Choroid plexus epithelial cell (primary cell): ENCODE data around the gene TAPT1.
"Not testable (repeated sequence)": the region's sequence is repeated elsewhere in the genome, so short reads cannot be mapped to it uniquely, and the experiment has no call there.

Experiments
- DNase-seq: peaks from one replicate; pipeline ENCODE4 v3.0.0-alpha.2; 2010; ENCODE audit warnings: low read depth
- H3K4me3 ChIP-seq: 2 replicates; pipeline ENCODE4 v1.5.1; 2011; ENCODE audit warnings: low read depth, mild to moderate bottlenecking, control low read depth, low read length, moderate library complexity
- CTCF ChIP-seq: conservative IDR thresholded peaks from 2 replicates; pipeline ENCODE4 v1.5.1; 2011; ENCODE audit warnings: low read depth, mild to moderate bottlenecking, control low read depth, inconsistent platforms, low read length, moderate library complexity

TAPT1 gene

DNA sequence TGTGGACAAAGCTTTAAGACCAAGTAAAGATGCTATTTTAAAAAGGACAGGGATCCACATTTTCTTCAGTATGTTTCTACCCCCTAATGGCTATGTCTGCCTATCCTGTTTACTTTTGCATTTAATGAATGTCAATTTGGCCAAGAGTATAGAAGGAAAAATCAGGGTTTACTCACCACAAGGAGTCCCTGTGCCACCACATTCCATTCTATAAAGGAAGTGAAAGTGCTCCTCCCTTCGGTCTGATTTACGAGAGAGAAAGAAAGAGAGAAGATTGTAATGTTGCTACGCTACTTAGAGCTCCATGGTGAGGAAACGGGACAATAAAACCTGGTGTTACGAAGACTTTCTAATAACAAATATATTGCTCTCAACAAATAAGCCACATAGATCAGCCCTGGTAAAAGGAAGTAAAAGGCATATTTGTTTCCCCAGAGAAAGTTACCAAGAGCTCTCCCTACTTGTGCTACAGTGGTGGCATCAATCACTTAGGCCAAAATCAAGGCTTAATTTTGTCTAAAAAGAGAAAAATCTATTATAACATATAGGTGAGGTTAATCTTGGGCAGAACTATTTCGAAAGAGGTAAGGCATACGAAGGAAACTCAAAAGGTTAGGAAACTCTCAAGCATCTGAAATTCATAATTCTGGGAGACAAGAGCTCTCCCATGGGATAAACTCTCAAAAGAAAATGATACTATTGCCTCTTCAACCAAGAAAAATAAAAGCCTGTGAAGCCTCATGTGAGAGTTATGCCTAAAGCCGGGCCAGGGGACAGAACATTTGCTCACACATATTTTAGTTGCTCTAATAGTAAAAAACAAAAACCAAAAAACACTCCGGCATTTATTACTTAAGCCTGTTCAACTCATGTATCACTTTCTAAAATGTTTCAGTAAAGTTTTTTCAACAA is 29.5 kb downstream of the TAPT1 start:
- TF ChIP-seq CTCF: peak; percentile 59
- DNase-seq: peak; percentile 86
- peak overlapping the region; percentile 48 for H3K4me3 ChIP-seq

DNA sequence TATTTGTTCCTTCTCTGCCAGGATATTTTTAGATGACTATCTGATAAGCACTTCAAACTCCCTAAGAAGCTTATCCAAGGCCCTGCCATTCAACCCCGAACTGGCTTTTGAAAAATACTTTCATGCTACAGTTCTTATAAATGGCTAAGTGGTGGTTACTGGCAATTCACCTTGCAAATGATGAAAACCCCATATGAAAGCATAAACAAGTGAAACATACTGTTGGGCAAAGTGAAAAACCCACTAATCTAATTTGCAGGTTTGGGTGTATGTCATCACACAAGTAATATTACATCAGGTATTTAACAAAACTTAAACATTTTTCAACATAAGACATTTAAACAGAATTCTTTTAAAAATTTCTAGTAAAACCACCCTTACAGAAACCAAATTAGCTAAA is 31.1 kb downstream of the TAPT1 start:
- no peak for TF ChIP-seq CTCF
- DNase-seq: no peak
- no peak overlapping the region for H3K4me3 ChIP-seq

- H3K4me3 ChIP-seq, DNase-seq: not testable (repeated sequence)
These were observed 31.5 kb downstream of the TAPT1 start for GRCh38 chr4:16194798-16195197.

GRCh38 chr4:16194214-16194613 is 32.1 kb downstream of the TAPT1 start:
- TF ChIP-seq CTCF: no peak
- no peak overlapping the region for H3K4me3 ChIP-seq
- peak; percentile 70 for DNase-seq

DNA sequence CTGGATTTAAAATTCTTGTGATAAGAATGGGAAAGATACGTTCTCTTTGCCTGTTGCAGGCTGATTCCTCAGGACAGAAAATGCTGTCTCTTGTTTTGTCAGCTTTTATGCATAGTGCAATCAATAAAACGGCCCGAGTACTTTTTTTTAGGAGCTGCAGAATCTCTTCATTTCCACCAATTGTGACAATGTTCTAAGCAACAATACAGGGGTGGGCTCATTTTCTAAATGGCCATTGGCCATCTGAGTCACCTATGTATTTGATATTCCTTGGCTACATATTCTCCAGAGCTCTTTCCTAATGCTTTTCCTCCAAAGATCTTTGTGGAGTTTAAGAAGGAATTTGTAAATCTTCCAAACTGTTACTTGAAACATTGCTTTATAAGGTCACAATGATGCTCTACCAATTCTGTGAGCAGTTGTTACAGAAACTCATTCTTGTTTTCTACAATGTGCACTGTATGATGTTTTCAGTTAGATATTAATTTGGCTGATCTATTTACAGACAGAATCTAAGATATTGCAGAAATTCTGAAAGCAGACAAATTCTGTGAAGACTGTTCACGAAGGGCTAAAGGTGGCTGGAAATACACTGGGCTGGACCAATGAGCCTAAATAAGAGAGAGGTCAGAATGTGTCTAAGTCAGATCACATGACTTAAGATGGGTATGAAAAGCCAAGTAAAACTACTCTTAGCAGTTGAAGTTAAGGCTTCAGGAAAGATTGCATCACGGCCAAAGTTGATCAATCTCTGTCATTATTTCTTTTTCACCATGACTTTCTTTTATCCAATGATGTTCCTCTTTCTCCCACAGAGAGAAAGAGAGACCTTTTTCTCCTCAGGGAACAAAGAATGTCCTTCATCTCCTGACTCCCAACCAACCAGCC is 33.4 kb downstream of the TAPT1 start:
- no peak overlapping the region for H3K4me3 ChIP-seq
- no peak for TF ChIP-seq CTCF
- no peak for DNase-seq

DNA sequence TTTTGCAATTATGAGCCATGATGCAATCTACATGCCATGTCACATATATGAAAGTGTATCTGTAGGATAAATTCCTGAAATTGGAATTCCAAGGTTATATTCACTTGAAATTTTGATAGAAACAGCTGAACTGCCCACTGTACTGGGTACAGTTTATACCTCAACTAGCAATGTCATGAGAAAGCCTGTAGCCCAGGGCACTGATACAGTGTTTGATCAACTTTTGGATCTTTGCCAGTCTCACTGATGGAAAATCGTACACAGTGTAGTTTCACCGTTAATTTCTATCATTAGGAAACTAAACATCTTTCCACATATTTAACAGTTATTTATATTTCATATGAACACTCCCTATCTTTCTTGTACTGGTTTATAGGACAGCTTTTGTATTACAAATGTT is 34.2 kb downstream of the TAPT1 start:
- no peak for DNase-seq
- no peak overlapping the region for H3K4me3 ChIP-seq
- TF ChIP-seq CTCF: no peak

- DNase-seq: peak; percentile 19
- no peak overlapping the region for H3K4me3 ChIP-seq
- TF ChIP-seq CTCF: no peak
These were observed 38.8 kb downstream of the TAPT1 start for GRCh38 chr4:16187455-16187854.
